HepG2 (cell line): ENCODE data around the gene FKBP9. TPM values are rescaled to one million over a fixed set of nuclear protein-coding genes. Genes with fewer than 3 reads are reported as not detected.
A peak's percentile ranks its signal among the peaks of the same experiment; 100 is the strongest.

Experiments
- AFF4 ChIP-seq: sonication (generic); formaldehyde crosslinking; IDR thresholded peaks from 2 replicates; pipeline ENCODE4 v1.4.0; 2020; ENCODE audit warnings: missing genetic modification reagents
- CBX2 ChIP-seq, 2 experiments: fragments of 200-600 bp in 1 of 2; sonication (generic); formaldehyde crosslinking in 1 of 2; IDR thresholded peaks; 2 replicates each; pipeline versions ENCODE4 v1.7.0 to v1.8.1; 2018 to 2022; ENCODE audit warnings: low read depth in 2 of 2, low read length in 1 of 2, mild to moderate bottlenecking in 1 of 2, missing genetic modification reagents in 1 of 2
- GABPB1 ChIP-seq: IDR thresholded peaks from 2 replicates; pipeline ENCODE4 v1.6.1; 2016; ENCODE audit warnings: mild to moderate bottlenecking, missing genetic modification reagents, moderate library complexity, missing compliant biosample characterization
- GATA4 ChIP-seq: sonication (generic); IDR thresholded peaks from 2 replicates; pipeline ENCODE4 v1.6.1; 2016; ENCODE audit warnings: antibody characterized with exemption, low read depth, borderline replicate concordance
- HBP1 ChIP-seq: IDR thresholded peaks from 2 replicates; pipeline ENCODE4 v1.6.1; 2016; ENCODE audit warnings: low read depth, control low read depth
- MED8 ChIP-seq: sonication (generic); formaldehyde crosslinking; IDR thresholded peaks from 2 replicates; pipeline ENCODE4 v1.8.1; 2023; ENCODE audit warnings: mild to moderate bottlenecking, missing genetic modification reagents; ENCODE audit not compliant: insufficient replicate concordance
- MIER3 ChIP-seq: IDR thresholded peaks from 2 replicates; pipeline ENCODE4 v1.6.1; 2016; ENCODE audit warnings: missing compliant biosample characterization, borderline replicate concordance
- MTA1 ChIP-seq: sonication (generic); formaldehyde crosslinking; IDR thresholded peaks from 2 replicates; pipeline ENCODE4 v1.4.0; 2020; ENCODE audit warnings: missing genetic modification reagents, mild to moderate bottlenecking, borderline replicate concordance
- ONECUT2 ChIP-seq: sonication (generic); formaldehyde crosslinking; IDR thresholded peaks from 2 replicates; pipeline ENCODE4 v1.4.0; 2020; ENCODE audit warnings: missing genetic modification reagents
- PITX1 ChIP-seq: sonication (generic); formaldehyde crosslinking; IDR thresholded peaks from 2 replicates; pipeline ENCODE4 v1.5.1; 2020; ENCODE audit warnings: mild to moderate bottlenecking, missing genetic modification reagents
- SALL1 ChIP-seq: sonication (generic); formaldehyde crosslinking; IDR thresholded peaks from 2 replicates; pipeline ENCODE4 v1.8.0; 2022; ENCODE audit warnings: mild to moderate bottlenecking, missing genetic modification reagents
- STAT6 ChIP-seq: sonication (generic); formaldehyde crosslinking; IDR thresholded peaks from 2 replicates; pipeline ENCODE4 v1.4.0; 2020; ENCODE audit warnings: missing genetic modification reagents, mild to moderate bottlenecking, borderline replicate concordance
- TCF7 ChIP-seq: sonication (generic); IDR thresholded peaks from 2 replicates; pipeline ENCODE4 v1.6.1; 2016; ENCODE audit warnings: antibody characterized with exemption, low read depth
- ZFX ChIP-seq: sonication (generic); formaldehyde crosslinking; IDR thresholded peaks from 2 replicates; pipeline ENCODE4 v1.4.0; 2020; ENCODE audit warnings: mild to moderate bottlenecking, low read depth, missing genetic modification reagents, moderate library complexity
- ZGPAT ChIP-seq: IDR thresholded peaks from 2 replicates; pipeline ENCODE4 v1.6.1; 2016; ENCODE audit warnings: mild to moderate bottlenecking
- ZKSCAN8 ChIP-seq: IDR thresholded peaks from 2 replicates; pipeline ENCODE4 v1.6.1; 2016; ENCODE audit warnings: borderline replicate concordance, missing genetic modification reagents, missing compliant biosample characterization
- ZNF121 ChIP-seq: sonication (generic); formaldehyde crosslinking; IDR thresholded peaks from 2 replicates; pipeline ENCODE4 v1.5.0; 2020; ENCODE audit warnings: mild to moderate bottlenecking, missing genetic modification reagents
- ZNF143 ChIP-seq: sonication (generic); formaldehyde crosslinking; IDR thresholded peaks from 2 replicates; pipeline ENCODE4 v1.4.0; 2020; ENCODE audit warnings: missing genetic modification reagents
- ZNF883 ChIP-seq: sonication (generic); formaldehyde crosslinking; IDR thresholded peaks from 2 replicates; pipeline ENCODE4 v1.5.1; 2020; ENCODE audit warnings: mild to moderate bottlenecking, missing genetic modification reagents; ENCODE audit errors: not compliant biosample characterization
- polyA plus RNA-seq, 8 experiments: library from polyadenylated mRNA; depleted of rRNA in 3 of 8; stranded (reverse) in 7 of 8; unstranded in 1 of 8; fragments of >200 nt; fragmentation: Illumina TruSeq in 4 of 8; extraction: Trizol in 4 of 8; gene quantifications; 2 replicates each; pipeline versions ENCODE4 v1.2.1 to v1.2.3, GENCODE V29; 2011 to 2016; ENCODE audit warnings: low read depth in 4 of 8, missing spikeins in 1 of 8, mixed read lengths in 1 of 8; ENCODE audit not compliant: insufficient read depth in 1 of 8
- total RNA-seq, 5 experiments: library from RNA; depleted of rRNA; stranded (reverse); fragments of >200 nt; fragmentation: Illumina TruSeq; extraction: Trizol; gene quantifications; 2 replicates each; pipeline ENCODE4 v1.2.3, GENCODE V29; 2016; ENCODE audit warnings: low read depth in 1 of 5

The FKBP9 gene
- total and polyA plus RNA-seq, 2 of the 13 experiments (the other 11 are each of a cell fraction or from before 2014, with no cell fraction given) = 34.0 to 41.5 TPM

- TF ChIP-seq MIER3 (CRISPR knock-in tag) (peak; percentile 68; the same call in 1 of the 2 replicates), ZGPAT (CRISPR knock-in tag) (peak; percentile 69; the same call in 1 of the 2 replicates), TCF7 (no peak), PITX1 (0 out of 2 replicates have a peak, but pooled peaks have one; percentile 73), SALL1 (CRISPR knock-in tag) (peak; percentile 88), CBX2 (IDR thresholded peaks at IDR 0.05; ENCODE audit: low read depth, low read length) (no peak), CBX2 (CRISPR knock-in tag; IDR thresholded peaks at IDR 0.05; ENCODE audit: low read depth) (no peak), ZFX (CRISPR knock-in tag) (peak; percentile 99), MED8 (peak; percentile 25), GABPB1 (CRISPR knock-in tag) (peak; percentile 88), STAT6 (CRISPR knock-in tag) (peak; percentile 83; the same call in 1 of the 2 replicates), ZNF883 (CRISPR knock-in tag) (no peak), ZNF143 (CRISPR knock-in tag) (0 out of 2 replicates have a peak, but pooled peaks have one; percentile 24), ONECUT2 (CRISPR knock-in tag) (no peak), AFF4 (CRISPR knock-in tag) (no peak), ZKSCAN8 (CRISPR knock-in tag) (no peak), MTA1 (peak; percentile 81), ZNF121 (CRISPR knock-in tag) (peak; percentile 65; the same call in 1 of the 2 replicates), GATA4 (0 out of 2 replicates have a peak, but pooled peaks have one; percentile 16), HBP1 (CRISPR knock-in tag) (peak; percentile 82)
Measured at GRCh38 chr7:32957326-32958045, at the start of gene FKBP9 (continued).
